HG03108 (cell line): ENCODE measurements around the gene FADD.
A peak's percentile ranks its signal among the peaks of the same experiment; 100 is the strongest.

Source experiments
- ATAC-seq: cut with Tn5 transposase; IDR thresholded peaks from one replicate; pipeline ENCODE4 v1.9.1; 2021; ENCODE audit warnings: moderate library complexity; ENCODE audit not compliant: unreplicated experiment

FADD gene

GRCh38 chr11:70230840-70231710, 28.0 kb downstream of the FADD start:
- ATAC-seq, result no peak

- no peak for ATAC-seq
Observed at GRCh38 chr11:70233034-70233433, 29.9 kb downstream of the FADD start.

- no peak for ATAC-seq
Observed at GRCh38 chr11:70233511-70233934, 30.4 kb downstream of the FADD start.

- ATAC-seq, result no peak
Observed at GRCh38 chr11:70233962-70234361, 30.9 kb downstream of the FADD start.

- ATAC-seq, result no peak
Observed at GRCh38 chr11:70240337-70240736, 37.2 kb downstream of the FADD start.

- ATAC-seq, result no peak
Observed at GRCh38 chr11:70241709-70242108, 38.6 kb downstream of the FADD start.

GRCh38 chr11:70242885-70243284, 39.8 kb downstream of the FADD start:
- ATAC-seq, result no peak

- no peak for ATAC-seq
Observed at GRCh38 chr11:70243912-70244652, 41.0 kb downstream of the FADD start.

GRCh38 chr11:70244698-70245097, 41.6 kb downstream of the FADD start:
- no peak for ATAC-seq

- ATAC-seq, result no peak
Observed at GRCh38 chr11:70246196-70246595, 43.1 kb downstream of the FADD start.

GRCh38 chr11:70247042-70247709, 44.1 kb downstream of the FADD start:
- no peak for ATAC-seq

GRCh38 chr11:70247710-70248072, 44.6 kb downstream of the FADD start:
- no peak for ATAC-seq

- ATAC-seq, result no peak
Observed at GRCh38 chr11:70250876-70251658, 48.0 kb downstream of the FADD start.

GRCh38 chr11:70251659-70252321, 48.7 kb downstream of the FADD start:
- no peak for ATAC-seq

GRCh38 chr11:70252844-70253243, 49.7 kb downstream of the FADD start:
- ATAC-seq, result peak; percentile 50

GRCh38 chr11:70255477-70256116, 52.5 kb downstream of the FADD start:
- no peak for ATAC-seq
